Stimulated activated CD4-positive, alpha-beta T cell treated with anti-CD3 and anti-CD28 coated beads, Interleukin-1b, Interleukin-23, amount 100 ng/mL, for 1 hour (primary cell): ENCODE measurements around the gene RALGDS.

Experiments used
- DNase-seq, 2 donors: peaks; one replicate each; pipeline ENCODE4 v3.0.0-alpha.2; 2020; ENCODE audit warnings: low read depth in 2 of 2

Gene RALGDS

DNA sequence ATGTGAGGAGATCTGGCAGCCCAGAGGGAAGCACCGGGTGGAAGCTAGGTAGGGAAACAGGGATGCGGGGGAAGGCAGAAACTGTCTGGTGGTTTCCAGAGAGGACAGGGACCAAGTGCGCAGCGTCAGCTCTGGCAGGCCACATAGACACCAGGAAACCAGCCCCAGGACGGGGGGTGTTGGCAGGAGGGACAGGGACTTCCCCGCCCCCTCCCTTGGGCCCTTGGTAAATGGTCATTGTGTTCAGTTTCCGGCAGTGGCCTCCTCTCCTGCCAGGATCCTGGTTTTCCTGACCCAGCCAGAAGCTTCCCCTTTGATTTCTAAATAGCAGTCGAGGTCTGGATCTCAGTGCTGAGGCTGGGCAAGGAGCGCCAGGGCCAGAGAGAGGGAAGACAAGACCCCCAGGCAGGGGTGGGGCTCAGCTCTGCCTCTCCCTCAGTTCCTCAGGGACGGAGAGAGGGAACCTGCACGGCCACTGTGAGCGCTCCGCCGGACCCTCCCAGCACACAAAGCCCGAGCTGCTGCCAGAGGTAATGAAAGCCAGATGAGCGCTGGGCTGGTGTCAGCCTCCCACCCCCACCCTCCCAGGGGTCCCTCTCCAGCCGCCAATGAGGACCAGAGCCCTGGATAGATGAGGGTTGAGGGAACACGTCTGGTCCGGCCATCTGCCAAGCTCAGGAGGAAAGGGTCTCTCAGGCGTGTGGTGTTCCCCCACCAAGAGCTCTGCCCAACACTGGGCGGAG is 1.8 kb downstream of the RALGDS start:
- no peak for DNase-seq

DNA sequence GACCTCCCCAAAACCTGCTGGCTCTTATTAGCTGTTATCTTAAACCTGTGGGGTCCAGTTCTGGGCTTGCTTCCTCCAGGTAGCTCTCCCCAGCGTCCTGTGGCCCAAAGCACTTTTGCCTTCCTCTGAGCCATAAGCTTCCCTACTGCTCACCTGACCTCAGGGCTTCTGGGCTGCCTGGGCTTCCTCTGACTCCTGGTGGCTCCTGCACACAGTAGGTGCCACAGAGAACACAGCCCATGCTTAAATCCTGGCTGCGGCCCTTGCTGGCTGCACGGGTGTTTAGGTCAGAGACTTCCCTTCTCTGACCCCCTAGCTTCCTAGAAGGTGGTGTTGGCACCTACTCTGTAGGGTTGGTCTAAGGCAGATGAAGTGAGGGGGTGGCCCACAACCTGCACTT is 2.5 kb downstream of the RALGDS start:
- no peak for DNase-seq

DNA sequence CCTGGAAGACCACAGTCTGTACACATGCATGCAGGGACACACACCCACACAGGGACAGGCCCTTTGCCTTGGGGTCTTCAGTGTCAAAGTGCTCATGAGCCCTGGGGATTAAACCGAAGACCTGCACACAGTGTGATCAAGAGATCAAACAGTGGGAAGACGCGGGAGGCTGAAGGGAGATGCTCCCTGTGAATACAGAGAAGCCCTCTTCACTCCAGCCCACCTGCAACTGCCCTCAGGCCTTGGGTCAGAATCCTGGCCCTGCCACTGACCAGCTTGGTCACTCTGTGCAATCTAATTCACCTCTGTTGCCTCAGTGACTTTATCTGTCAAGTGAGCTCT is 2.9 kb downstream of the RALGDS start:
- DNase-seq = no peak

DNA sequence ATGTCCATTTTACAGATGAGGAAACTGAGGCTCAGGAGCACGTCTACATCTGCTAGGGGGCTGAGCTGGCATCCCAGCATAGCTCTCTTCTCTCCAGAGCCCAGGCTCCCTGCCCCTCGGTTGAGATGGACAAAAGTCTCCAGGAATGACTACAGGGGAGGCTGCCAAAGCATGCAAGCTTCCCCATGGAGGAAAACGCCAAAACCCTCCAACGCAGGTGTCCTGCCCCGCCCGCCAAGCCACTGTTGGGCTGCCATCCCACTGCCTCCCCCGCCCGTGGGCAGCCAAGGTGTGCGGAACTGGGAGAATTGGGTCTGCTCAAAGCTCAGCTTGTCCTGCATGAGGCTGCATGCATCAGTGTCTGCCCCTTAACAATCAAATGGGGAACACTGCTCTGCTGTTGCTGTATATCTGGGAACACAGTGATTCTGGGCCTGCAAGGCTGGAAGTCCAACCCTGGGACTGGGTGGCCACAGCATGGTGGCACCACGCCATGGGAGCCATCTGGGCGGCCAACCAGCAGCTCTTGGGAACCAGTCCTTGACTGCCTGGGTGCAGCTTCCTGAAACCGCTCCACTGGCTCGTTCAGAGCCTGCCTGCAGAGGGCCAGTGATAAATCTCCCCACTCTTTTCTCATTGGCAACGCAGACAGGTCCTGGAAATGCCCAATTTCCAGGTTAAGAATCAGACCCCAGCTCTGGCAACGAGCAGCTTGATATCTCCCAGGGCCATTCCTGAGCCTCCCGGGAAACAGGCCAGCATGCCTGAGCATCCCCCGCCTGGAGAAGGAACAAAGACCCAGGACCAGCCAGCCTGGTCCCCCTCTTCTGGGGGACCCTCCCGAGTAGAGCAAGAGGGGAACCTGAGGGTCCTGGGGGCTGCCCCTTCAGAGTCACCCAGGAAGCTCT is 3.5 kb downstream of the RALGDS start:
- DNase-seq = no peak

DNA sequence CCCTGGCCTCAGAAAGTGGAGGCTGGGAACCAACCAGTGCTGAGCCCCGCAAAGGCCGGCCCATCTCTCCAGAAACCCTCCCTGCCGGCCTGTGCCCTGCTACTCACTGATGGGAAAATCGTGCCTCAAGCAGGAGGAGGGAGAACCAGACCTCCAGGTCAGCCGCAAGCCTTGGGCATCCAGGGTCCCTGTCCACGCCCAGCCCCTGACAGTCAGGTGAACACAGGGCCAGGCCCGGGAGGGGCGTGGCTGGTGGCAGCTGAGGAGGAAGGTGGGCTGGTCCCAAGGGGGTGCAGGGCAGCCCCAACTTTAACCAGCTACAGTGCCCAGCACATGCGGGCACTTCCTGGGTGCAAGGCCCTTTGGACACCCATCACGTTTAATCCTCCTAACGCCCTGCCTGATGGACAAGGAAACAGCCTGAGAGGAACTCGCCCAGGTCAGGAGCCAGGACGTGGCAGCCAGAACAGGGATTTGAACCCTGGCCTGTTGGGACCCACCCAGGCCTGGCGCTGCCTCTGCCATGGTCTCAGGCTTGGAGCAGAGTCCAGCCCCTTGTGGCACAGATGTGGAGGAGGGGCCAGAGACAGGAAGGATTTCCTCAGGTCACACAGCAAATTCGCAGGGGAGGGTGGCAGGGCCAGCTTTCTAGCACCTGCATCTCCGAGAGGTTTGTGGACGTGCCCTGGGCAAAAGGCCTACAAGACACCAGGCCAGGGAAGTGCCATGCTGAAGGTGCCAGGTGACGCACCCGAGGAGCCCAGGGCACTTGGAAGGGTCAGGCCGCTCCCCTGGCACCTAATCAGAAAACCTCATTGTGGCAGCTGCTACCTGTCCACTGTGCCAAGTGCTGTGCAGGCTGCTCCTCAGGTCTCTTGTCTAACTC is 4.5 kb downstream of the RALGDS start:
- DNase-seq = no peak

DNA sequence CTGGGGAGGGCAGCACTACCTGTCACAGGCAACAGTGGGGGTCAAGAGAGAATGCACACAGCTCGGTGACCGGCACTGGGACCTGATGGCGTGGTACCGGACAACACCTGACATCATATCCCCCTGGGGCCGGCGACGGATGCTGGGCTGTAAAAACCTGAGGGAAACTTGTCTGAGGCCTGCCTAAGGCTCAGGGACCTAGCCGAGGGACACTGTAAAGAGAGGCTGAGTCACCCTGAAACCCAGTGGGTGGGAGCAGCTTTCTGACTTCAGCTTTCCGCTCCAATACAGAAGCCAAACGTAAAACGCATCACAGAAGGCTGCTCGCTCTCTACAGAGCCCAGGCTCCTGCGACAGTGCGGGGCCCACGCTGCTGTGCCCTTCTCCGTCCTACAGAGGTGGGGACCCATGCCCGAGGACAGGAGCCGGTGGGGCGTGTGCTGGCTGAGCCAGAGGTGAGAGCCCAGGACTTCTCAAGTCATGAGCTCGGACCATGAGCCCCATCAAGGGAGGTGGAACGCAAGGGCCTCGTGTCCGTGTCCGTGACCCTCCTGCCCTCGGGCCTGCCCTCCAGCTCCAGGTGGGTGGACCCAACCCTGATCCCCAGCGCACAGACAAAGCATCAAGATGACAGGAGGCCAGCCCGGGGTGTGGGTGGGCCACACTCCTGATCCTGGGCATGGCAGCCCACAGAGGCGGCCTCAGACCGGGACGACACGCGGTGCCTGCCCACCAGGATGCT is 5.3 kb downstream of the RALGDS start:
- no peak for DNase-seq

DNA sequence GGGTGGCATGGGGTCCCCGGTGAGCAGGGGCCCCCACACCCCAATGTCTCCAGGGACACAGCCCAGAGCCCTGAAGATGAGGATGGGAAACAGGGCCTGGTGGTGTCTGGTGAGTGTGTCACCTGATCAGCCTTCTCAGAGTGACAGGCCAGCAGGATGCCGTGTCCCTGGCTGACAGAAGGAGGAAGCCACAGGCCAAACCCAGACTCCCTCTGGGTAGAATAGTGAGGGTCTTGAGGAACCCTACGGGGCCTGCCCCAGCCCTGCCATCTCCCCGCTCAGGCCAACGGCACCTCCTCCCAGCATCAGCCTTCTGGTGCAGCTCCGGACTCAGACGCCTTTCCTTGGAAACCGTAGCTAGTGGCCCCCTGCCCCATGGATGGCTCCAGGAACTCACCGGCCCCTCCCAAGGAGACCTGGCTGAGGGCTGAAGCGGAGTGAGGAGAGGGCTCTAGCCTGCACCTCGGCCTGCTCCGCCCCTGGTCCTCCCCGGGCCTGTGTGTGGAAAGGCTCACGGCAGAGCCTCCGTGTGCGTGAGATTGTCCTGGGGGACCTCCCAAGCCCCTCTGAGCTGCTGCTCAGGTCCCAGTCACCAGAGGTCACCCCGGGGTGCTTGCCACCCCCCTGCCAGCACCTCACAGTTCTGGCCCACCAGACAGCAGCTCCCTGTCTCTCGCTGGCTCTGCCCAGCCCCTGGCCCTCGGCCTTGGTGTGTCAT is 6.0 kb downstream of the RALGDS start:
- DNase-seq = no peak

DNA sequence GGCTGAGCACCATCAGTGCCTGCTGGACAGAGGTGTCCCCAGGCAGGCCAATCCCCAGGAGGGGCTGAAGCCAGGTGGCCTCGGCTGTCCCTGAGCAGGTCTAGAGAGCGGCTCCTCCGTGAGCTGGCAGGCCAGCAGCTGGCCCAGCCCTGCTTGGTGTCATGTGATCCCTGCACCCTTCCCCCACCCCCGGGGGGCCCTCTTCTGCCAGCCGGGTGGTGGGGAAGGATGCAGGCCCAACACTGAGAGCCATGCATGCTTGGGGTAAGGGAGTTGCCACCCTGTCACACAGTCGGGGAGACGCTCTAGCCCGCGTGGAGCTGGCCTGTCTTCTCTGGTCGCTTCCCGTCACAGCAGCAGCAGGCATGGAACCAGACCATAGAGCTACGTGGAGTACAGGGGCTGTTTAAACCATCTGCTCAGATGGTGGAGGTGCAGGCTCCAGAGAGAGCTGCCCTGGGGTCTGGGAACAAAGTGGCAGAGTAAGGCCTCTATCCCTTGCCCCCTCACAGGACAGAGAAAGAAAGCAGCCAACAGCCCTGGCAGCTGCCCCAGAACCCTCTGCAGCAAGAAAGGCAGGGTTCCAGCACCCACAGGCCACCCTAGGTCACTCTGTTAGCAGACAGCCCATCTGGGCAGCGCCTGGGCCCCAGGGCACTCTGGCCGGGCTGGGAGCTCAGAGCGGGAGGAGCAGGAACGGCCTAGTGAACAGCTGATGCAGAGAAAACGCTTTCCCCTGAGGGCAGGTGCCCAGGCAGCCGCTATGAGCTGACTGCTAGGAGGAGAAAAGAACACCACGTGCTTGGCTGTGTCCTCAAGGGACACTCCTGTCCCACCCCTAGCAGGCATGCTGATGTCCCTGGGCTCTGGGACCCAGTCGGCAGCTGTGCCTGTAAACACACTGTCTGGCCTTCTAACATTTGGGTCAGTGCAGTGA is 6.8 kb downstream of the RALGDS start:
- DNase-seq = no peak

DNA sequence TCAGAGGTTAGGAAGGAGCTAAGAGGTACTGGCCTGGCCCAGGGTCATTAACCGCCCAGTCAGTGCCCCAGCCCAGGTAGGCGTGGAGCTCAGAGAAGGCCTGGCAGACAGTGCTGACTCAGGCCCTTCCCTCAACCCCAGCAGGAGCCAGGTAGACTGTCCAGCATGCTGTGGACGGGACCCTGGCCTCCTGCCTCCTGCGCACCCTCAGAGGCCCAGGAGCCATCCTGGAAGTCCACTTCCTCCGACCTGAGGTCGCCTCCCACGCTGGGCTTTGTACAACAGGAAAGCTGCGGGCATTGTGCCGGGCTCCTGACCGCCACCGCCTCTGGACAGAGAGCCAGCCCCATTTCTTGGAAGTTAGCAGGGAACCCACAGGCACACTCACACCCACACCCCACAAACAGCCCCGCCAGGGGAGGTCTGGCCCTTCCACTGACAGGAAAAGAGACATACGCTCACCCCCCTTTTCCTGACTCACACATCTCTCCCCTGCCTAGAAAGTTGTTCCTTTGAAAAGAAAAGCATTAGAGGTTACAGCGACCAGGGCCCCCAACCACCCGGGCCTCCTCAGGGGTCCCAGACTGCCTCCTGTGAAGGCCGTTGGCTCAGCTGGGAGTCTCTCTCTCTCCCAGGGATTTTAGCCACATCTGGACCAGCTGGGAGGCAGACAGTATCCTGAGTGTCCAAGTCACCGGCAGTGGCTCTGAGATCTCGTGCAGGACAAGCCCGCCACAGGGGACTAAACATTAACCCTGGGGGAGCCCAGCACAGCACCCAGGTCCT is 7.7 kb downstream of the RALGDS start:
- DNase-seq = no peak

DNA sequence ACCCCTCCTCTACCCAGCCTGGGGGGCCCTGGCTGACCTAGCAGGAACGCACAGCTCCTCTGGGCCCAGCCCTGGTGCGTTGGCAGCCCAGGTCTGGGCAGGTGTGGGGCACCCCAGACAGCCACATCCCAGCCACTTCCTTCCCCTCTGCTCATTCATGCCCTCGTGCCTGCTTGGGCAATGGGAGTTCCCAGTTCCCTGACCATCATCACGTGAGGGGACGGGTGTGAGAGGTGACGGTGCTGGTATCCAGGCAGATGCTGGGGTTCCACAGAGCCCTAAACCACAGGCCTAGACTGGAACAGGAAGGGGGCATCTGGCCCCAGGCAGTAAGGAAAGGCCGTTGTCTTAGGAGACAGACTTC is 8.4 kb downstream of the RALGDS start:
- DNase-seq = no peak

DNA sequence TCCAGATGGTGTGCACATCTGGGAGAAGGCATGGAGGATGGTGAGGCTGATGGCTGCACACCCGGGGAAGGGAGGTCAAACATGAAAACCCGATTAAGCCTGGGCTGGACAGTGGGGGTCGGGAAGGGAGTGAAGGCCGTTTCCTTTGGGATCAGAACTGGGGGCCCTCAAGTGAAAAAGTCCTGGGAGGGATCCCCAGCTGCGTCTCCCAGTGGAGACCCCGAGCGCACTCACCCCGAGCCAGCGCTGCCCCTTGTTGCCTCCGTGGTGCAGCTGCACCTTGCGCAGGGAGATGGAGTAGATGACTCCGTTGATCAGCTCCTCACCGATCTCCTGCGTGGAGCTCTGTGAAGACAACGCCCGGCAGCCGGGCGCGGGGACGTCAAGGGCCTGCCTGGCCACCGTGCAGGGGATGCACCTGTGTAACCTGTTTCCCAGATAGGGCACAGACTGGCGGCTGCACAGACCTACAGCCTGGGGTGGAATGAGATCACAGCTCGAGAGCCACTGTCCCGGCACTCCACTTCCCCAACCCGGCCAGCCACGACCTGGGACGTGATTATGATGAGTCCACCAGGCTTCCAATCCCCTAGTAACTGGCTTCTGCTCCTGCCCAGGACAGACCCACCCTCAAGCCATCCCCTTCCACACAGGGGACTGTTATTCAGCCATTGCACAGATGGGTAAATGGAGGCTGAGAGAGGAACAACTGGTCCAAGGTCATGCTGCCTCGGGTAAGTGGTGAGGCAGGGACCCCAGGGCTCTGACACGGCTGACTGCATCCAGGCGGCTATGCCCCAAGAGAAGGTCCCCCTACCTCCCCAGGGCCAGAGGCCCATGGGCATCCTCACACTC is 9.0 kb downstream of the RALGDS start:
- DNase-seq = no peak

DNA sequence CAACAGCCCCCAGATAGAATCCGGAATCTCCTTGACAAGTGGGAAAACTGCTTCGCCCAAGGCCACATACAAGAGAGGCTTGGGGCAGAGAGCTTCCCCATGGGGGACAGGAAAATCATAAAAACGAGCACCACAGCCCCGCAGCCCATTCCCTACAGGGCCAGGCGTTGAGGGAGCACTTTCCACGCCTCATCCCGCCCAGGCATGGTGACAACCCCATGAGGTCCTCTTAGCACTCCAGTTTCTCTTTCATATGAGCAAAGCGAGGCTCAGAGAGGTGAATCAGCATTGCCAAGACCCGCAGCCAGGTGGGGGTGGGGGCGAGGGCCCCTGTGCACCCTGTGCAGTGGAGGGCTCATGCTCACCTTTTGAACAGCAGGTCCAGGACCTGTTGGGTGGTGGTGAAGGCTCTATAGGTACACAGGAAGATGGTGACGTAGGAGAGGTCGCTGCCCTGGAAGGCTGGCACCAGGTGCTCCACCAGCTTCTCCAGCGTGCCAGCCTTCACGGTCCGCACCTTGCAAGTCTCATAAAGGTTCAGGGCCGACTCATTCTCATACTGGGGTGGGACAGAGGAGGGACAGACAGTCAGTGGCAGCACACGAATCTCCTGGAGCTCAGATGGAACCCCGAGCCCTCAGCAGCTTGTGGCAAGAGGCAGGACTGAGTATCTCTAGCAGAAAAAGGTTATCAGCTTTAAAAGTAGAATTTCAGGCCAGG is 10.9 kb downstream of the RALGDS start:
- DNase-seq = no peak

DNA sequence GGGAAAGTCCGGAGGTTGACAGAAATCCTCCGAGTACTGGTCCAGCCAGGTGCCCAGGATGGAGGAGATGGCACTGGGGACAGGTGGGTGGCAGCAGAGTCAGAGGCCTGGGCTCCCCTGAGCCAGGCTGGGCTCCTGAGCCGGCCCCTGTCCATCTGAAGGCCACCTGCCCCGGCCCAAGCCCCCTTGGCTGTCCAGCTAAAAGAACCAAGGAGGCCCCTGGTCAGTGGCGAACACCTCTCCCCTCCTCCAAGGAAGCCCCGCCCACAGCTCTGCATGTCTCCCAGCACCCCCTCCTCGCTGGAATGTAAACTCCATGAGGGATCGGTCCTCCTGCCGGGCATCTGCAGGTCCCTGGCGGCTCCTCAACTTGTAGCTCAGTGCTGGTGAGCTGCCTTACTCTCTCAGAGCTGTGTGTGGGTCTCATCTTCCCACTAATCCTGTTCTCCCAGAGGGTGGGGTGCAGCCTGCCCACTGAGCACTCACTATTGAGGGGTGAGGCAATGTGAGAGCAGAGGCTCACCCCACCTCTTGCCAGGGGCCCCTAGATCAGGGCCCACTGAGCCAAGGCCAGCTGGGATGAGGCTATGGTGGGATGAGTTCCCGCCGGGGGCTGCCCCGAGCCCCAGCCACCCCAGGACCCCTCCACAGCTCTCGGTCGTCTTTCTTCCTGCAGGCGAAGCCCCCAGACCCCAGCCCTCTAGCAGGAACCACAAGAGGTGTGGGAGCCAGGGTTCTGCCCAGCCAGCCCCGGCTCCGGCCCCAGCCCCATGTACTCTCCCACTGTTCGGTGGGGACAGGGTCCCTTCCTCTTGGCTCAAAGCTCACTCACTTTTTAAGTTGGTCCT is 12.0 kb downstream of the RALGDS start:
- no peak for DNase-seq

DNA sequence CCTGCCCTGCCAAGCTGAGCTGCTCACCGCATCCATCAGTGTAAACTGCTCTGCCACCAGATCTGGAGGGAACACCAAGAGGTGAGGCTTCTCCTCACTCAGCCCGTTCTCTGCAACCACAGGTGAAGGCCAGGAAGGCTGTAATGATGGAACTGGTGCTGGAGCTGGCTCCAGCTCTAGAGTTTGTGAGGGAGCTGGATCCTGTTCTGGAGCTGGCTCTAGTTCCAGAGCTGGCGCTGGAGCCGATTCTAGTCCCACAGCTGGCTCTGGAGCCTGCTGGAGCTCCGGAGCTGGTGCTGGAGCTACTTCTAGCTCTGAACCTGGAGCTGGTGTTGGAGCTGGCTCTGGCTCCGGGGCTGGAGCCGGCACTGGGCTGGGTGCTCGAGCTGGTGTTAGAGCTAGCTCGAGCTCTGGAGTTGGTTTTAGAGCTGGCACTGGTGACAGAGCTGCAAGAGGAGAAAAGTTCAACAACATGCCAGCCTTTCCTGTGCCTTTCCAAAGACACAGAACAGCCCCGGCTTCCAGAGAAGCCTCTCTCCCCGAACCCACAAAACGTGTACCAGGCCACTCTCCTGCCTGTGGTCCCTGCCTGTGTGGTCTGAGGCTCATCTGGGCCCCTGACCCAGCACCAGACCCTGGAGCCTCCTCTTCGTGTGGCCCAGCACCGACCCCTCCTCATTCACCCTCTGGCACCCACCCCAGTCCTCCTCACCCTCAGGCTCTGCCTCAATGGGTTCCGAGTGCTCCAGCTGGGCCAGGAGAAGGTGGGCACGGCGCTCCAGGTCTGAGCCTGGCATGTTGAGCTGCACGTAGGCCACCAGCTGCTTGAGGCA is 12.9 kb downstream of the RALGDS start:
- DNase-seq = no peak

DNA sequence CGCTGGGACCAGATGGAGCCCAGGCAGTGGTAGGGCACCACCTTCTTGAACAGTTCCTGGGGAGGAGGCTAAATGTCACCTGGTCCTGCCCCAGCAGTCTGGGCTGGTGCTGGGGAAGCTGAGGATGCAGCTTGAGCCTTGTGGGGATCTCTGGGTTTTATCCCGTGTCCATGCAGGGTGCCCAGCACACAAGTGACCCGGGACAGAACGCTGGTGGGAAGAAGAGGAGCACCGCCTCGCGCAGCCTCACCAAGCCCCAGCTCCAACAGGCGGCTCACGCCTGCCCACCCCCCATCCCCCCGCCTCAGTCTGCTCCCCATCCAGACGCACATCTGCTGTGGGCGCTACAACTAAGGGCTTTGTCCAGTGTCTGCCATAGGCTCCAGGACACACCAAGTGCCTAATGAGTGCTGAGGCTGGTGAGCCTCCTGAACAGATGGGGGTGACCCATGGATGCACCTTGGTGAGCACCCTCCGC is 13.8 kb downstream of the RALGDS start:
- no peak for DNase-seq
